GM12892 (cell line): ENCODE results near the gene HBEGF.
A peak's percentile ranks its signal among the peaks of the same experiment; 100 is the strongest.
"Not testable (repeated sequence)": the region's sequence is repeated elsewhere in the genome, so short reads cannot be mapped to it uniquely, and the experiment has no call there.

ENCODE experiments used
- DNase-seq: peaks from one replicate; pipeline ENCODE4 v3.0.0; 2011; ENCODE audit not compliant: insufficient read length
- FAIRE-seq: peaks from 2 replicates; lab custom pipeline; 2011; peaks lifted over from hg19 to GRCh38; lab: Jason Lieb, UNC
- POLR2A ChIP-seq: IDR thresholded peaks from 2 replicates; pipeline ENCODE4 v1.6.1; 2011; ENCODE audit warnings: low read depth, low read length, control low read depth
- POLR2AphosphoS5 ChIP-seq: IDR thresholded peaks from 2 replicates; pipeline ENCODE4 v1.6.1; 2011; ENCODE audit warnings: low read depth, low read length, control low read depth
- TAF1 ChIP-seq: IDR thresholded peaks from 2 replicates; pipeline ENCODE4 v1.6.1; 2011; ENCODE audit warnings: low read depth, mild to moderate bottlenecking, control low read depth, low read length, borderline replicate concordance

HBEGF gene

GRCh38 chr5:140358738-140359310, 12.4 kb upstream of the HBEGF start:
- no peak for FAIRE-seq
- no peak for TF ChIP-seq POLR2A
- no peak for TF ChIP-seq TAF1
- no peak for TF ChIP-seq POLR2AphosphoS5
- no peak for DNase-seq

GRCh38 chr5:140357726-140358093, 11.3 kb upstream of the HBEGF start:
- FAIRE-seq (peak; percentile 84), DNase-seq (peak; percentile 85)
- no peak for TF ChIP-seq TAF1
- TF ChIP-seq POLR2A: no peak
- TF ChIP-seq POLR2AphosphoS5: no peak

GRCh38 chr5:140356853-140357725, 10.7 kb upstream of the HBEGF start:
- no peak for FAIRE-seq
- TF ChIP-seq POLR2AphosphoS5: no peak
- no peak for TF ChIP-seq POLR2A
- no peak for TF ChIP-seq TAF1
- DNase-seq: no peak

GRCh38 chr5:140355546-140355945, 9.1 kb upstream of the HBEGF start:
- no peak for TF ChIP-seq TAF1
- no peak for TF ChIP-seq POLR2A
- TF ChIP-seq POLR2AphosphoS5: no peak
- no peak for FAIRE-seq
- no peak for DNase-seq

GRCh38 chr5:140351609-140352334, 5.4 kb upstream of the HBEGF start:
- DNase-seq (no peak), FAIRE-seq (peak; percentile 54)
- TF ChIP-seq TAF1 (no peak), POLR2AphosphoS5 (no peak), POLR2A (no peak)

- TF ChIP-seq TAF1 (no peak), POLR2A (no peak), POLR2AphosphoS5 (no peak)
- no peak for DNase-seq
- FAIRE-seq: no peak
Observed at GRCh38 chr5:140349244-140349643, 2.8 kb upstream of the HBEGF start.

GRCh38 chr5:140348104-140348503, 1.7 kb upstream of the HBEGF start:
- no peak for FAIRE-seq
- no peak for TF ChIP-seq POLR2A
- no peak for TF ChIP-seq TAF1
- no peak for TF ChIP-seq POLR2AphosphoS5
- no peak for DNase-seq

- FAIRE-seq (no peak), DNase-seq (no peak)
- TF ChIP-seq POLR2AphosphoS5: no peak
- no peak for TF ChIP-seq POLR2A
- no peak for TF ChIP-seq TAF1
Observed at GRCh38 chr5:140347360-140347759, 957 bp upstream of the HBEGF start.

GRCh38 chr5:140345919-140346347, 470 bp downstream of the HBEGF start:
- no peak for TF ChIP-seq POLR2A
- DNase-seq: peak; percentile 53

GRCh38 chr5:140344683-140345423, 1.6 kb downstream of the HBEGF start:
- FAIRE-seq: no peak
- no peak for DNase-seq
- TF ChIP-seq POLR2A (no peak), TAF1 (no peak), POLR2AphosphoS5 (no peak)

More at GRCh38 chr5:140345919-140346347, 470 bp downstream of the HBEGF start:
- peak; percentile 17 for FAIRE-seq

GRCh38 chr5:140343849-140344248, 2.6 kb downstream of the HBEGF start:
- FAIRE-seq, DNase-seq: not testable (repeated sequence)
